ENCODE results near the gene TBC1D9.

GRCh38 chr4:140575489-140575888, 180.7 kb downstream of the TBC1D9 start:
- TF ChIP-seq, protein P1, sequence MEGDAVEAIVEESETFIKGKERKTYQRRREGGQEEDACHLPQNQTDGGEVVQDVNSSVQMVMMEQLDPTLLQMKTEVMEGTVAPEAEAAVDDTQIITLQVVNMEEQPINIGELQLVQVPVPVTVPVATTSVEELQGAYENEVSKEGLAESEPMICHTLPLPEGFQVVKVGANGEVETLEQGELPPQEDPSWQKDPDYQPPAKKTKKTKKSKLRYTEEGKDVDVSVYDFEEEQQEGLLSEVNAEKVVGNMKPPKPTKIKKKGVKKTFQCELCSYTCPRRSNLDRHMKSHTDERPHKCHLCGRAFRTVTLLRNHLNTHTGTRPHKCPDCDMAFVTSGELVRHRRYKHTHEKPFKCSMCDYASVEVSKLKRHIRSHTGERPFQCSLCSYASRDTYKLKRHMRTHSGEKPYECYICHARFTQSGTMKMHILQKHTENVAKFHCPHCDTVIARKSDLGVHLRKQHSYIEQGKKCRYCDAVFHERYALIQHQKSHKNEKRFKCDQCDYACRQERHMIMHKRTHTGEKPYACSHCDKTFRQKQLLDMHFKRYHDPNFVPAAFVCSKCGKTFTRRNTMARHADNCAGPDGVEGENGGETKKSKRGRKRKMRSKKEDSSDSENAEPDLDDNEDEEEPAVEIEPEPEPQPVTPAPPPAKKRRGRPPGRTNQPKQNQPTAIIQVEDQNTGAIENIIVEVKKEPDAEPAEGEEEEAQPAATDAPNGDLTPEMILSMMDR (IDR thresholded peaks at IDR 0.05; ENCODE audit: insufficient read depth, low read length, poor library complexity, severe bottlenecking): no peak
- TF ChIP-seq EZH2phosphoT487 (conservative IDR thresholded peaks at IDR 0.05; ENCODE audit: low read length): no peak

All from SU-DHL-6 (cell line).